C4-2B (cell line): ENCODE results near the gene FRMD4A.

ENCODE experiments used
- CTCF ChIP-seq: fragments of 450-650 bp; conservative IDR thresholded peaks from 2 replicates; pipeline ENCODE4 v1.5.1; 2017; ENCODE audit warnings: mild to moderate bottlenecking
- ZFX ChIP-seq: fragments of 450-650 bp; IDR thresholded peaks from 2 replicates; pipeline ENCODE4 v1.6.1; 2017

- TF ChIP-seq CTCF (no peak), ZFX (no peak)
These were observed 223.9 kb downstream of the FRMD4A start for GRCh38 chr10:14106828-14107227.
